NCI-H128 (cell line): ENCODE data around the gene TMX3.
A peak's percentile ranks its signal among the peaks of the same experiment; 100 is the strongest.

Experiments
- DNase-seq: peaks from one replicate; lab custom pipeline; 2025; ENCODE audit not compliant: unreplicated experiment; lab: John Stamatoyannopoulos, UW

The TMX3 gene

GRCh38 chr18:68714712-68715496 lies at the start of gene TMX3:
Gene TMX3, minus strand, starts transcription at chr18:68715108. Its CDS starts 127 bp downstream, at chr18:68714981.
- DNase-seq, result peak; percentile 95

DNA sequence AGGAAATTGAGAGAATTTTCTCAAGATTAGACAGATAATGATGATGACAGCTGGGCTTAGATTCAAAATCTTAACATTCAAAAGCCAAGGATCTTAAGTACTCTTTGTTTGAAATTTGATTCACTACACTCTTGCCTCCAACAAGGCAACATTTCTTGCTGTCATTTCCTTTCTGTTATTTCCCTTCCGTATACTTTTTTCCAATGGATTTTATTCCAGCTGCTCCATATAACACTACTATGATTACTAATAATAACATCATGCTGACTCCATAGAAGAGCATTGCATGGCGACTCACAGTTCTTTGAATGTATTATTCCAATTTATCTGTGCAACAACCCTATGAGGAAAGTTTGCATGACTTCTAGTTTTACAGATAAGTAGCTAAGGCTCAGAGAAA lies 49.1 kb upstream of the TMX3 start:
- DNase-seq, result no peak

DNA sequence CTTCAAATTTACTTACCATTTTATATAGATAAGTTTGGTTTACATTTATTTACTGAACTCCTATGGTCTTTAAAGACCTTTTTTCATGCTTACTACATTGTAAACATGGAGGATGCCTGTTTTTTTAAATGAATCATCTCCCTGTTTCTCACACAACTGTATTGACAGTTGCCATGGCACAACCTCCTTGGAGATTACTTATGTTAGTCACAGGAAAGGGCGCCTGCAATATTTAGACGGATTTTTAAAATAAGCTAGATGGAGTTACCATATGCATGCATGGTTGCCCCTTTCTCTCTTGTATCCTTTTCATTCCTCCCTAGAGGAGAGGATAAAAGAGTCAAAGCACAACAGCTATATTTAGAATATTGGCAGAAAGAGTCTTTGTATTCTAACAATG lies 48.2 kb upstream of the TMX3 start:
- no peak for DNase-seq

DNA sequence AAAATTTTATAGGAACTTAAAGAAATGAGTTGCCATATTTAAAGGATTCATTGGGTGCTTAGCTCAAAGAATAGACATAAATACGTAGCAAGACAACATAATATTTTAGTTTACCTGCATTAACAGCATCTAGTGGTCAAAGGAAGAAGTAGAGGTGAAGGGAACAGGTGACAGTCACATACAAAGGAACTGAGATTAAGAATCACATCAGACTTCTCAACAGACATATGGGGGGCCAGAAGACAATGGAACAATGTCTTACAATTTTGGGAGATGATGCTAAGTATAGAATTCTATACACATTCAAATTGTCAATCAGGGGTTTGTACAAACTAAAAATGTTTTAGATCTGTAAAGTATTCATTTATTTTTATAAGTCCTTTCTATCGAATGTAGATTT lies 44.4 kb upstream of the TMX3 start:
- no peak for DNase-seq

DNA sequence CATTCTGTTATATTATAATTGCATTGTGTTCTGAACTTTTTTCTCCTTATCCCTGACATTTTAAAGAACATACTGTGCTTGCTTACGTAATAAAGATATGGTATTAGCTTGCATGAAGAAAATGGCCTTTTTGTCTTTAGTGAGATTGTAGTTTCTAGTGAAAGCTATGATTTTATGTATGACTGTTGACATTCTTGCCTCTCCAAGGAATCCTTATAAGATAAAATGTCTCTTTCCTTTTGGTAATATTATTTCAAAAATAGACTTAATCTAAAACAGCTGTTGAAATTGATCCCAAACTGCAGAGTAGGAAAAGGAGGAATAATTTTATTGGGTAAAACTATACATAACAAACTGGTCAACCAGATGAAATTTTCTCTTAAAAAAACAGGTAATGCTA lies 42.2 kb upstream of the TMX3 start:
- no peak for DNase-seq

- DNase-seq, result no peak
Observed at GRCh38 chr18:68742206-68742605, 27.3 kb upstream of the TMX3 start.

GRCh38 chr18:68740966-68741365 lies 26.1 kb upstream of the TMX3 start:
- DNase-seq, result no peak

- no peak for DNase-seq
Observed at GRCh38 chr18:68739462-68739861, 24.6 kb upstream of the TMX3 start.

- DNase-seq, result no peak
Observed at GRCh38 chr18:68738564-68738963, 23.7 kb upstream of the TMX3 start.

DNA sequence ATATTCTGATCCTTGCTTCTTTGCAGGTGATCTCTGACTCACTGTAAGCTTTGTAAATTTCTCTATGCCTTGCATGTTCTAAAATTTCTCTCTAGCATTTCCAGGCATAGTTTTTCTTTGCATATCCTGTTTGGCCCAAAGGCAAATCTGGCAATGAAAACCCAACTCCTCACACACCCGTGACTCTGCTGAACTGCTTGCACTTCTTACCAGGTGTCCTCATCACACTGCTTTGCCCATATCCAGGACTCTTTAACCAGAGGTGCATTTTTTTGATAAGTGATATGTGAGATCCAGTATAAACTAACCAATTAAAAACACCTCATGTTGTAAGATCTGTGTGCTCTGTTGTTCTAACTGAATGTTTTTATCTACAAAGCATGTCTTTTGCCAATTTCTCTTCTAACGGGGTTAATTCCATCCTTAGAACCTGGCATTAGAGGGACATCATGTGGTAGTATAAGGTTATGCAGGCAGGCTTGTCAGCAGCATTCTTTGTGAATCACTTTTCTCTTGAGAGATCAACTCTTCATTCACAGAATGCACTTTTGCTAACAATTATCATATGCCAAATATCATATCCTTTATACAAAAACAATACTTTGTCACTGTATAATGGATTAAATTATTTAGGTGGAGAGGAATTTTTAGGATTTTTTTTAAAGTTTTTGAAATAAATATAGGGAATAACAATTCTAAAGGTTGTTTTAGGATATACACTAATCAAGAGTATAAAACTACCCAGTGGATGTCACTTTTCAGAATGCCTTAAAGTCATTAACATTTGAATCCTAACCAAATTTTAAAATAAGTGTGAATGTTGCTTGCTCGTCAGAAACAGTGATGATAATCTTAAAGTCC lies 20.8 kb upstream of the TMX3 start:
- DNase-seq, result peak; percentile 23

DNA sequence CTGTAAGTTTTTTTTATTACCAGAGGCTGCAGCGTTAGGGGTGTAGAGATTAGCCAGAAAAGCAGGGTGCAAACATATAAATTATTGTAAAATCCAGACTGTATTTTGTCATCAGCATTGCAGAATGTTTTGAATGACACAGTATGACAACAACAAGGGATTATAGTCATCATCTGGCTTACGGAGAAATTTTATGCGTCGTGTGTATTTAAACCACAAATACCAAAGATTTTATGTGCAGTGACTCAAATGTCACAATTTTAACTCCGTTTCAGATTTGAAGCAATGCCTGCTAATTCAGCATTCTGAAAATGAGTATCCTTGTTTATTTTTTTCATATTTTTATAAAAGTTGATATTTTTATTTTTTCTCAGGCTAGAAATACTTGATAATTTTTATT lies 19.4 kb upstream of the TMX3 start:
- no peak for DNase-seq

GRCh38 chr18:68733707-68734106 lies 18.8 kb upstream of the TMX3 start:
- DNase-seq, result no peak

- DNase-seq, result no peak
Observed at GRCh38 chr18:68728081-68728700, 13.3 kb upstream of the TMX3 start.

DNA sequence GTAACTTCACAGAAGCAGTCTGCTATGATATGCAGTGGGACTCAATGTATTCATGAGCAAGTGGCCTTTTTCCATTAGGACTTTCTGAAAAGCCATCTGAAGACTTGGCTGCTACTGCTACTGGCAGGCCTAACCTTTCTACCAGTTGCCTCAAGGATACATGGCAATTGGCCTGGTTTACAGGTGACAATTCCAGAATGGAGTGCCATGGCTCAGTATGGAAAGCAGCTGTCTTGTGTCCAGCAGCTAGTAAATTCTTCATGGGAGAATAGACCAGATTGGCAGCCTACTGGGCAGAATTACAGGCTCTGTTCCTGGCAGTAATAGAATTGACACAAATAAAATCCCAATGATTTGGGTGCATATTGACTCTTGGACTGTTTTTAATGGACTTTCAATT lies 12.6 kb upstream of the TMX3 start:
- no peak for DNase-seq

DNA sequence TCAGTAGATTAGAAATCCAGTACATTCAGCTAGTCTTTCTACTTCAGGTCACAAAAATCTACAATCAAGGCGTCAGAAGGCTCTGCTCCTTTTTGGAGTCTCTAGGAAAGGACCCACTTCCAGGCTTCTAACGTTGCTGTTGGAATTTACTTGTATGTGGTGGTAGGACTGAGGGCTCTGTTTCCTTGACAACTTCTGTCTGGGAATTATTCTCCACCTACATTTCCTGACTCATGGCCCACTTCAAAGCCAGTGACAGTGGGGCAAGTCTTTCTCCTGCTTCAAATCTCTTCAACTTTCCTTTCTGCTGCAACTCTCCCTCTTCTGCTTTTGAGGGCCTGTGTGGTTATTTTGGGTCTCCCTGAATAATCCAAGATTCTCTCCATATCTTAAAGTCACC lies 10.4 kb upstream of the TMX3 start:
- no peak for DNase-seq

- DNase-seq, result no peak
Observed at GRCh38 chr18:68724021-68724420, 9.1 kb upstream of the TMX3 start.

DNA sequence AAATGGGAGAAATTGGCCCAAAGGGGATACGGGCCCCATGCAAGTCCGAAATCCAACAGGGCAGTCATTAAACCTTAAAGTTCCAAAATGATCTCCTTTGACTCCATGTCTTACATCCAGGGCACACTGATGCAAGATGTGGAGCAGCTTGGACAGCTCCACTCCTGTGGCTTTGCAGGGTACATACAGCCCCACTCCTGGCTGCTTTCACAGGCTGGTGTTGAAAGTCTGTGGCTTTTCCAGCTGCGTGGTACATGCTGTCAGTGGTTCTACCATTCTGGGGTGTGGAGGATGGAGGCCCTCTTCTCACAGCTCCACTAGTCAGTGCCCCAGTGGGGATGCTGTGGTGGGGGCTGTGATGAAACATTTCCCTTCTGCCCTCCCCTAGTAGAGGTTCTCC lies 8.6 kb upstream of the TMX3 start:
- no peak for DNase-seq

DNA sequence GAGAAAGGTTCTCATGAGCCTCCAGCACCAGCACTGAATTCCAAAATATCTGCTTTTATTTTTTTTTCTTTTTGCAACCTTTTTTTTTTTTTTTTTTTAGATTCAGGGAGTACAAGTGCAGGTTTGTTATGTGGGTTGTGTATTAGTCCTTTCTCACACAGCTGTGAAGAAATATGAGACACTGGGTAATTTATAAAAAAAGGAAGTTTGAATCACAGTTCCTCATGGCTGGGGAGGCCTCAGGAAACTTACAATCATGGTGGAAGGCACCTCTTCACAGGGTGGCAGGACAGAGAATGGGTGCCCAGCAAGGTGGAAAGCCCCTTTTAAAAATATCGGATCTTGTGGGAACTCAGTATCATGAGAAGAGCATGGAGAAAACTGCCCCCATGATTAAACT lies 7.9 kb upstream of the TMX3 start:
- no peak for DNase-seq

DNA sequence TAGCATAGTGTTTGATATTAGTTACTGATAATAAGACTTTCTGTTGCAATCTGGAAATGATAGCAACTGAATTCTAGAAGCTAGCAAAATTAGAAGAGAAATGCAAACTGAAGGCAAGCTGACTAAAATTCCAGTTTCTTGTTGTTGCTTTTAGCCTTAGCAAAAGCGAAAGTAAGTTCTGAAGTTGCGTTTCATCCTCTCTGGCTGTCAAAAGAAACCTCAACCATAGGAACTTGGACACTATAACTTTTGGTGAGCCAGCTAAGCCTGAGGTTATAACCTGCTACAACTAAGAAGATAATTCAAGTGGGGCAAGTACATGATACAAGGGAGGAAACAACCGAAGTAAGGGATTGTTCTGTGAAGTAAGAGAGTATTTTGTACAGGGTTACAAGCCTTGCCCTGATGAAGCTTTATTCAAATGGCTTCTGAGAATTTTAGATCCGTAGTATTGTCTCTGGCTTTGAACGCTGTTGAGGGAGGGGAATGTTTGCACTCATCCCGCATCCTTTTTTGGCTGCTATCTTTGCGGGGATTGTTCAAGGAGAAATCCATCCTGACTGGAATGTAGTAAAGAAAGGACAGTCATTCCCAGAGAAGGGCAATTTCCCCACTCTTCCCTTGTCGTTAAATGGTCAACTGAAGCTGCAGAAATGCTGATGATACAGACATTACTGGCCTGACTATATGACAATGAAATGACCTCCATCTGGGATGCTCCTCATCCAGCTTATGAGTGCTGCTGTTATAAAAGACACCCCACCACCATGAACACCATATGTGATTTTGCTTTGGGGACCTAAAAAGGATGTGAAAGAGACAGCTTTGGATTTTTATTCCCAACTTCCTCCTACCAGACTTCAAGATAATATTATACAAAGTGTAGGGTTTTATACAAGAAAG lies 7.0 kb upstream of the TMX3 start:
- no peak for DNase-seq

DNA sequence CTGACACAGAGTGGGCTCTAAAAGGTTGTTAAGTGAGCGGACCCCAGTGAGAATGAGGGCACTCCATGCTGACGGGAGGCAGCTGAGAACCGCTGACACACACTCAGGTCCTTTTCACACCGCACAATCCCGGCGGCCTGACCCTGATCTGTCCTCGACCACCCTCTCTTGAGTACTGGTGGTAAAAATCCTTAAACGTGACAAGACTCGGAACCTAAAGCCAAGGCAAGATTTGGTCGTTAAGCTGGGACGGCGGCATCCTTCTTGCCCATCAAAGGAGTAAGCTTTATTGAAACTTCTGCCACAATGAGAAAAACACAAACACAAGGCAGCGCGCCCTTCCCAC lies 569 bp downstream of the TMX3 start:
- no peak for DNase-seq

- DNase-seq, result peak; percentile 5
Observed at GRCh38 chr18:68713796-68714195, 1.1 kb downstream of the TMX3 start.
